ENCODE measurements around the gene RAB28.
A peak's percentile ranks its signal among the peaks of the same experiment; 100 is the strongest.

Gene RAB28

GRCh38 chr4:13378973-13379759 lies 105.0 kb downstream of the RAB28 start:
- TF ChIP-seq CTCF (IDR thresholded peaks at IDR 0.05; ENCODE audit: control extremely low read depth, extremely low read depth, low read depth, missing control alignments) = no peak
- CTCF ChIA-PET = interaction anchor here (1.3 to 2.1 kb wide), 2 partner anchors 14 to 249 kb away, joined by 4 read pairs; no protein-coding TSS in a partner anchor
- peak; percentile 22 for DNase-seq (ENCODE audit: extremely low spot score)
- POLR2A ChIA-PET = no interaction called here

GRCh38 chr4:13371048-13371447 lies 113.1 kb downstream of the RAB28 start:
- POLR2A ChIA-PET = no interaction called here
- CTCF ChIA-PET = no interaction called here
- no peak for DNase-seq (ENCODE audit: extremely low spot score)
- no peak for TF ChIP-seq CTCF (IDR thresholded peaks at IDR 0.05; ENCODE audit: control extremely low read depth, extremely low read depth, low read depth, missing control alignments)

DNA sequence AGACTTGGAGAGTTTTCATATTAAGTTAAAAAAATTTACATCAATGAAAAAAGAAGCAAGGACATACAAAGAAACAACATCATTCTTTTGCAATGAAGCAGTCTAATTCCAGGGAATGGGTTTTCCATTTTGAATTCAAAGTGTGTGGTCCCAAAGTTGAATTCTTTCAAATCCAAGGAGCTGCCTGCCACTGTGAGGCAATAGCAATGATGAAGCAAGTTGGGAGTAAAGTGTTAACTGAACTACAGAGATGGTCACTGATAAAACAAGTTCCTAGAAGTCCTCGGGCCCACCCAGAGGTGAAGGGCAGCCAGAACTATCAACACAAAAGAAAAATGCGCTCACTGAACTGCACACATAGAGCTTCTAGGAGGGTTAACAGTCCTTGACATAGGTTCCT lies 115.9 kb downstream of the RAB28 start:
- POLR2A ChIA-PET = no interaction called here

GRCh38 chr4:13367691-13368090 lies 116.4 kb downstream of the RAB28 start:
- TF ChIP-seq CTCF (IDR thresholded peaks at IDR 0.05; ENCODE audit: control extremely low read depth, extremely low read depth, low read depth, missing control alignments) = no peak
- ChIA-PET CTCF (interaction anchor here (0.8 to 2.1 kb wide), 2 partner anchors 10 to 181 kb away, joined by 3 to 10 read pairs; no protein-coding TSS in a partner anchor), POLR2A (no interaction called here)
- no peak for DNase-seq (ENCODE audit: extremely low spot score)

More for the DNA sequence above, 115.9 kb downstream of the RAB28 start:
- no peak for DNase-seq (ENCODE audit: extremely low spot score)
- CTCF ChIA-PET = interaction anchor here (2.1 kb wide), 1 partner anchor 10 kb away, joined by 10 read pairs; no protein-coding TSS in a partner anchor
- TF ChIP-seq CTCF (IDR thresholded peaks at IDR 0.05; ENCODE audit: control extremely low read depth, extremely low read depth, low read depth, missing control alignments) = no peak

- no peak for DNase-seq (ENCODE audit: extremely low spot score)
- CTCF ChIA-PET = interaction anchor here (0.8 to 2.1 kb wide), 4 partner anchors 9 to 181 kb away, joined by 3 to 10 read pairs (median 4); no protein-coding TSS in a partner anchor
- no peak for TF ChIP-seq CTCF (IDR thresholded peaks at IDR 0.05; ENCODE audit: control extremely low read depth, extremely low read depth, low read depth, missing control alignments)
- POLR2A ChIA-PET = no interaction called here
Measured at GRCh38 chr4:13367244-13367643, 116.9 kb downstream of the RAB28 start.

GRCh38 chr4:13365195-13365594 lies 118.9 kb downstream of the RAB28 start:
- no peak for TF ChIP-seq CTCF (IDR thresholded peaks at IDR 0.05; ENCODE audit: control extremely low read depth, extremely low read depth, low read depth, missing control alignments)
- ChIA-PET CTCF (interaction anchor here (0.7 kb wide), 1 partner anchor 20 kb away, joined by 3 read pairs; no protein-coding TSS in a partner anchor), POLR2A (no interaction called here)
- no peak for DNase-seq (ENCODE audit: extremely low spot score)

All from GM10248 (cell line).